K562 (cell line): ENCODE results near the gene ATG4C.

ENCODE experiments used
- BRD4 ChIP-seq: fragments of 200-600 bp; sonication (generic); IDR thresholded peaks from 2 replicates; pipeline ENCODE4 v1.6.1; 2017; ENCODE audit warnings: inconsistent platforms
- HSF4 ChIP-seq: fragments of 250-450 bp; sonication (Bioruptor Pico); IDR thresholded peaks from 2 replicates; pipeline ENCODE4 v2.1.2; 2022; ENCODE audit warnings: mild to moderate bottlenecking, moderate library complexity, borderline replicate concordance
- POLR2A ChIP-seq: fragments of 450-650 bp; conservative IDR thresholded peaks from 2 replicates; pipeline ENCODE4 v1.6.1; 2016
- ZC3H4 ChIP-seq: sonication (generic); formaldehyde crosslinking; IDR thresholded peaks from 2 replicates; pipeline ENCODE4 v1.9.0; 2021; ENCODE audit warnings: missing genetic modification reagents, borderline replicate concordance
- ZNF699 ChIP-seq: fragments of 250-450 bp; sonication (Bioruptor Pico); IDR thresholded peaks from 2 replicates; pipeline ENCODE4 v1.8.0; 2021; ENCODE audit warnings: mild to moderate bottlenecking, moderate library complexity; ENCODE audit not compliant: insufficient replicate concordance

DNA sequence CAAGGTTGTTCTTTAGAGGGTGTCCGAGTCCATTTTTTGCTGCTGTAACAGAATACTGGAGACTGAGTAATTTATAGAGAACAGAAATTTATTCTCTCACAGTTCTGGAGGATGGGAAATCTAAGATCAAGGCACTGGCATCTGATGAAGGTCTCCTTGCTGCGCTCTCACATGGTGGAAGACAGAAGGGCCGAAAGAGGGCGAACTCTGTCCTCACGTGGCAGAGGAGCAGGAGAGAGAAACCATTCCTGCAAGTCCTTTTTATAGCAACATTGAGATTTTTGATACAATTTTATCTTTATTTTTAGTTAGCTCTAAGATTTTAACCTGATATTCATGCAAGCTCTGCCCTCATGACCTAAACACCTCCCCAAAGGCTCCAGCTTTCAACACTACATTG lies 48.3 kb downstream of the ATG4C start:
- TF ChIP-seq BRD4 = no peak
- TF ChIP-seq ZNF699 (CRISPR knock-in tag) = no peak
- no peak for TF ChIP-seq ZC3H4 (CRISPR knock-in tag)
- TF ChIP-seq HSF4 (CRISPR knock-in tag) = no peak
- TF ChIP-seq POLR2A = no peak
